ENCODE data around the gene KCNMA1.

Gene KCNMA1

DNA sequence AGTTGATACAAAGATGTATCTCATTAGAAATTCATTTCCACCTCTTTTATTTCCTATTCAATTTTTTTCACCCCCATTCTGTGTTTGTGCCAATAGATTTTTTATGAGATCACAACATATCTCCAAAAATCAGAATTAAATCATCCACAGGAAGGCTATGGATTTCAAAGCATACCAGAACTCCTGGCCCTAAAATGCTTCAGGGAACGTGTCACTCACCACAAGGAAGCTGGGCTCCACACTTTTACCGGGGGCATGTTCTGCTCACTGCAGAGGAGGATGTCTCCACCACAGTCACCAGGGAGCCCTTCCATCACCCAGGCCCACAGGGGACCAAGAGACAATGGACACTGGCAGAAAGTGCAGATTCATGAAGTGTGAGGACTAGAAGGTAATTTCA is 456.8 kb downstream of the KCNMA1 start:
- H2AFZ ChIP-seq (ENCODE audit: low read length), result no peak overlapping the region
- H3K9ac ChIP-seq (ENCODE audit: low read depth, low read length, poor library complexity), result no peak overlapping the region
- H3K14ac ChIP-seq (ENCODE audit: low read length), result no peak overlapping the region
- H2AK5ac ChIP-seq (ENCODE audit: low read depth, low read length), result no peak overlapping the region
- DNase-seq (ENCODE audit: low spot score), result no peak
- no peak overlapping the region for H3K4ac ChIP-seq (ENCODE audit: low read length)
- no peak overlapping the region for H2BK120ac ChIP-seq (ENCODE audit: low read depth, low read length)
- no peak overlapping the region for H3K4me2 ChIP-seq (ENCODE audit: insufficient read depth, low read length, poor library complexity, severe bottlenecking)
- H2BK5ac ChIP-seq (ENCODE audit: low read length), result no peak overlapping the region
- no peak overlapping the region for H2BK15ac ChIP-seq (ENCODE audit: low read length)
- H3K27ac ChIP-seq (replicated peaks; ENCODE audit: low read length), result no peak overlapping the region
- H2BK12ac ChIP-seq (ENCODE audit: low read length), result no peak overlapping the region
- no peaks in the 10 kb centered on the region for H3K79me1 ChIP-seq (ENCODE audit: low read depth, low read length)
- no peak overlapping the region for H4K8ac ChIP-seq (ENCODE audit: low read depth, low read length)
- no CpG with 5 or more reads among the region's 2 CpGs for WGBS, 2 donors (ENCODE audit: extremely low coverage in 2 of 2, insufficient read length in 2 of 2, insufficient replicate concordance in 1 of 2)
- H3K4me3 ChIP-seq (ENCODE audit: low read length in 2 of 2), result no peak overlapping the region
- H4K91ac ChIP-seq (ENCODE audit: low read depth, low read length, poor library complexity), result no peak overlapping the region
- no peaks in the 10 kb centered on the region for H3K36me3 ChIP-seq (replicated peaks in 1 of 2; ENCODE audit: control insufficient read depth in 2 of 2, insufficient read depth in 2 of 2, low read length in 2 of 2)
- no peaks in the 10 kb centered on the region for H3K27me3 ChIP-seq (ENCODE audit: control insufficient read depth in 3 of 3, insufficient read depth in 3 of 3, low read depth in 1 of 3, low read length in 3 of 3)
- no peaks in the 10 kb centered on the region for H3K9me3 ChIP-seq (replicated peaks in 1 of 2; ENCODE audit: control insufficient read depth in 2 of 2, insufficient read depth in 1 of 2, low read depth in 1 of 2, low read length in 2 of 2)
- no peak overlapping the region for H3K23ac ChIP-seq (ENCODE audit: low read depth, low read length, poor library complexity)
- no peak overlapping the region for H3K18ac ChIP-seq (ENCODE audit: low read length)
- peaks cover 0 to 2% of the 10 kb centered on the region in 2 donors for H3K4me1 ChIP-seq (ENCODE audit: control insufficient read depth in 2 of 2, insufficient read depth in 1 of 2, low read depth in 1 of 2, low read length in 2 of 2)

DNA sequence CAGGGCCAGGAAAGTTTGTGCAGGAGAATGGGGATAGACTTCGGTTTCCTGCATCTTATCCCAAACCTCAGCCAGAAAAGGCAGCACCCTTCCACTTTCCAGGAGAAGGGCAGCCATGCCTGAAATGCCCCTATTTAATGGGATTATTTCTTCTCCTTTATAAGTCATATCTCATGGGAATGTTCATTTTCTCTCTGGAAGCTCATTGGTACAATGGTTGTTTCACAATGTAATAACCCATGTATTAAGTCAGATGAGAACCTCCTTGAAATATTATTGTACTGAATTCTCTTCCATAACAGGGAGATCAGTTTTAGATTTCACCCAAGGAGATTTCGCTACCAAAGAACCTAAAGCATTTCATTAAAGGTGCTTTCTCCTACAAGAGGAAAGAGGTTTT is 457.5 kb downstream of the KCNMA1 start:
- Histone ChIP-seq H3K4me3 (ENCODE audit: low read length in 2 of 2) (no peak overlapping the region), H2BK5ac (ENCODE audit: low read length) (no peak overlapping the region), H3K9ac (ENCODE audit: low read depth, low read length, poor library complexity) (no peak overlapping the region), H3K36me3 (replicated peaks in 1 of 2; ENCODE audit: control insufficient read depth in 2 of 2, insufficient read depth in 2 of 2, low read length in 2 of 2) (no peaks in the 10 kb centered on the region), H2BK12ac (ENCODE audit: low read length) (no peak overlapping the region), H3K27ac (replicated peaks; ENCODE audit: low read length) (no peak overlapping the region), H2BK120ac (ENCODE audit: low read depth, low read length) (no peak overlapping the region), H2AK5ac (ENCODE audit: low read depth, low read length) (no peak overlapping the region), H3K79me1 (ENCODE audit: low read depth, low read length) (no peaks in the 10 kb centered on the region), H3K23ac (ENCODE audit: low read depth, low read length, poor library complexity) (no peak overlapping the region), H2BK15ac (ENCODE audit: low read length) (no peak overlapping the region), H4K8ac (ENCODE audit: low read depth, low read length) (no peak overlapping the region), H2AFZ (ENCODE audit: low read length) (no peak overlapping the region), H3K4me2 (ENCODE audit: insufficient read depth, low read length, poor library complexity, severe bottlenecking) (no peak overlapping the region), H3K4me1 (ENCODE audit: control insufficient read depth in 2 of 2, insufficient read depth in 1 of 2, low read depth in 1 of 2, low read length in 2 of 2) (peaks cover 0 to 2% of the 10 kb centered on the region in 2 donors), H3K18ac (ENCODE audit: low read length) (no peak overlapping the region), H3K4ac (ENCODE audit: low read length) (no peak overlapping the region), H3K27me3 (ENCODE audit: control insufficient read depth in 3 of 3, insufficient read depth in 3 of 3, low read depth in 1 of 3, low read length in 3 of 3) (no peaks in the 10 kb centered on the region), H4K91ac (ENCODE audit: low read depth, low read length, poor library complexity) (no peak overlapping the region), H3K14ac (ENCODE audit: low read length) (no peak overlapping the region), H3K9me3 (replicated peaks in 1 of 2; ENCODE audit: control insufficient read depth in 2 of 2, insufficient read depth in 1 of 2, low read depth in 1 of 2, low read length in 2 of 2) (no peaks in the 10 kb centered on the region)
- WGBS, 2 donors (ENCODE audit: extremely low coverage in 2 of 2, insufficient read length in 2 of 2, insufficient replicate concordance in 1 of 2), result no CpG with 5 or more reads among the region's 2 CpGs
- no peak for DNase-seq (ENCODE audit: low spot score)

DNA sequence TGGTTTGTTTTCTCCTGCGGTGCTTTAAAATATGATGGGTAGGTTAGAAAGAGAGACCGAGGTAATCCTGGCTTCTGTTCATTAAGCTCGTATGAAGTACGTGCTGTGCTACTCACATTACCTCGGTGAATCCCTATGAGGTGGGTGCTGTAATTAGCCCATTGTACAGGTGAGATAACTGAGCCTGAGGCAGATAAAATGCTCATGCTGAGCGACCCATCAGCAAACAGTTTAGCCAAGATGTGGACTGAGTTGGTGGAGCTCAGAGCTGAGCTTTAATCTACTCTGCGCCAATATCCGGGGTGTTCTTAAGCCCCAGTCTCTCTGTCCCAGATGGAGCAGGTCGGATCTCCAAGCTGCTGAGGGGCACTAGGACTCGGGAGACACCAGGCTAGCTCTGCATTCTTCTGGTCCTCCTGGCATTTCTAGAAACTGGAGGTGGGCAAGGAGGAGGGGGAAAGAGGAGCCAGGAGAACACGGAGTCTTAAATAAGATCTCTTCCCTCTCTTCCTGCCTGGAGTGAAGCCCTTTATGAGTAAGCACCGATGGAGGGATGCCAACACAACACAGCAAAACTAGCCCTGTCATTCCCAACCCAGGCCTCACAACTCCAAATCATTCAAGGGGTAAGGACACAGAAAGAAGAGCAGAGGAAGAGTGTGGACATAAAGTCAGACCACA is 458.5 kb downstream of the KCNMA1 start:
- no CpG with 5 or more reads among the region's 12 CpGs for WGBS, 2 donors (ENCODE audit: extremely low coverage in 2 of 2, insufficient read length in 2 of 2, insufficient replicate concordance in 1 of 2)
- H2BK12ac ChIP-seq (ENCODE audit: low read length), result no peak overlapping the region
- DNase-seq (ENCODE audit: low spot score), result no peak

DNA sequence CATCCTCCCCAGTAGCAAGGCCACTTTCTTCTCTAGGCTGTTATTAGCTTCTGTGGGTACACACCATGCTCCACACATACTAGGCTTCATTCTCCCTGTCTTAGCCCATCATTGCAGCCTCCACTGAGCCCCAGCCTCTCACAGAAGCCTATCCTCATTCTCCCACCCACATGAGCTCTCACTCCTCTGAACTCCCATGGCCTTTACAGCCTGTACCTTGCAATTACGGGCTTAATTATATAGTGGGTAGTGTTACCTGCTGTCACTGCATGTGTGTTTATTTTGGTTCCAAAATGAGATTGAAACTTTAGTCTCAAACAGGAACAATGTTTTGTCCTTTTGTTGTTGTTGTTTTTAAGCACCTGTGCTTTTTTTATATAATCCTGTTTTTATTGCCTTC is 460.0 kb downstream of the KCNMA1 start:
- Histone ChIP-seq H3K4me1 (ENCODE audit: control insufficient read depth in 2 of 2, insufficient read depth in 1 of 2, low read depth in 1 of 2, low read length in 2 of 2) (peaks cover 0 to 2% of the 10 kb centered on the region in 2 donors), H2BK120ac (ENCODE audit: low read depth, low read length) (no peak overlapping the region), H3K4me3 (ENCODE audit: low read length in 2 of 2) (no peak overlapping the region), H3K79me1 (ENCODE audit: low read depth, low read length) (no peaks in the 10 kb centered on the region), H3K27ac (replicated peaks; ENCODE audit: low read length) (no peak overlapping the region), H3K4me2 (ENCODE audit: insufficient read depth, low read length, poor library complexity, severe bottlenecking) (no peak overlapping the region), H3K9ac (ENCODE audit: low read depth, low read length, poor library complexity) (no peak overlapping the region), H4K91ac (ENCODE audit: low read depth, low read length, poor library complexity) (no peak overlapping the region), H3K18ac (ENCODE audit: low read length) (no peak overlapping the region), H4K8ac (ENCODE audit: low read depth, low read length) (no peak overlapping the region), H3K9me3 (replicated peaks in 1 of 2; ENCODE audit: control insufficient read depth in 2 of 2, insufficient read depth in 1 of 2, low read depth in 1 of 2, low read length in 2 of 2) (no peaks in the 10 kb centered on the region), H2AK5ac (ENCODE audit: low read depth, low read length) (no peak overlapping the region), H3K14ac (ENCODE audit: low read length) (no peak overlapping the region), H2AFZ (ENCODE audit: low read length) (no peak overlapping the region), H3K23ac (ENCODE audit: low read depth, low read length, poor library complexity) (no peak overlapping the region), H3K36me3 (replicated peaks in 1 of 2; ENCODE audit: control insufficient read depth in 2 of 2, insufficient read depth in 2 of 2, low read length in 2 of 2) (no peaks in the 10 kb centered on the region), H2BK5ac (ENCODE audit: low read length) (no peak overlapping the region), H2BK12ac (ENCODE audit: low read length) (no peak overlapping the region), H2BK15ac (ENCODE audit: low read length) (no peak overlapping the region), H3K4ac (ENCODE audit: low read length) (no peak overlapping the region), H3K27me3 (ENCODE audit: control insufficient read depth in 3 of 3, insufficient read depth in 3 of 3, low read depth in 1 of 3, low read length in 3 of 3) (no peaks in the 10 kb centered on the region)
- no peak for DNase-seq (ENCODE audit: low spot score)
- WGBS, 2 donors (ENCODE audit: extremely low coverage in 2 of 2, insufficient read length in 2 of 2, insufficient replicate concordance in 1 of 2), result no CpG with 5 or more reads among the region's 1 CpG

More for the DNA sequence above, 458.5 kb downstream of the KCNMA1 start:
- H2BK5ac ChIP-seq (ENCODE audit: low read length), result no peak overlapping the region
- H2BK15ac ChIP-seq (ENCODE audit: low read length), result no peak overlapping the region
- peaks cover 0 to 2% of the 10 kb centered on the region in 2 donors for H3K4me1 ChIP-seq (ENCODE audit: control insufficient read depth in 2 of 2, insufficient read depth in 1 of 2, low read depth in 1 of 2, low read length in 2 of 2)
- H3K9me3 ChIP-seq (replicated peaks in 1 of 2; ENCODE audit: control insufficient read depth in 2 of 2, insufficient read depth in 1 of 2, low read depth in 1 of 2, low read length in 2 of 2), result no peaks in the 10 kb centered on the region
- no peak overlapping the region for H2AFZ ChIP-seq (ENCODE audit: low read length)
- H3K4me3 ChIP-seq (ENCODE audit: low read length in 2 of 2), result no peak overlapping the region
- H4K91ac ChIP-seq (ENCODE audit: low read depth, low read length, poor library complexity), result no peak overlapping the region
- H3K23ac ChIP-seq (ENCODE audit: low read depth, low read length, poor library complexity), result no peak overlapping the region
- no peak overlapping the region for H3K4ac ChIP-seq (ENCODE audit: low read length)
- H3K18ac ChIP-seq (ENCODE audit: low read length), result no peak overlapping the region
- H3K14ac ChIP-seq (ENCODE audit: low read length), result no peak overlapping the region
- H3K36me3 ChIP-seq (replicated peaks in 1 of 2; ENCODE audit: control insufficient read depth in 2 of 2, insufficient read depth in 2 of 2, low read length in 2 of 2), result no peaks in the 10 kb centered on the region
- H3K27me3 ChIP-seq (ENCODE audit: control insufficient read depth in 3 of 3, insufficient read depth in 3 of 3, low read depth in 1 of 3, low read length in 3 of 3), result no peaks in the 10 kb centered on the region
- no peak overlapping the region for H4K8ac ChIP-seq (ENCODE audit: low read depth, low read length)
- H2BK120ac ChIP-seq (ENCODE audit: low read depth, low read length), result no peak overlapping the region
- no peak overlapping the region for H2AK5ac ChIP-seq (ENCODE audit: low read depth, low read length)
- no peak overlapping the region for H3K9ac ChIP-seq (ENCODE audit: low read depth, low read length, poor library complexity)
- no peak overlapping the region for H3K27ac ChIP-seq (replicated peaks; ENCODE audit: low read length)
- H3K79me1 ChIP-seq (ENCODE audit: low read depth, low read length), result no peaks in the 10 kb centered on the region
- H3K4me2 ChIP-seq (ENCODE audit: insufficient read depth, low read length, poor library complexity, severe bottlenecking), result no peak overlapping the region

Measured in neuronal stem cell (in vitro differentiated cells).